ELF-1 (cell line): ENCODE results near the gene TMEM272.
A peak's percentile ranks its signal among the peaks of the same experiment; 100 is the strongest.

Experiments
- DNase-seq: peaks from one replicate; pipeline ENCODE4 v3.0.0-alpha.2; 2016; ENCODE audit warnings: low read depth, low spot score

TMEM272 gene

GRCh38 chr13:51849145-51850101 is 4.4 kb upstream of the TMEM272 start:
- peak; percentile 91 for DNase-seq

GRCh38 chr13:51848674-51849073 is 3.7 kb upstream of the TMEM272 start:
- no peak for DNase-seq

- no peak for DNase-seq
Observed at GRCh38 chr13:51846756-51847155, 1.8 kb upstream of the TMEM272 start.

GRCh38 chr13:51845574-51846318 is 769 bp upstream of the TMEM272 start:
- no peak for DNase-seq

- no peak for DNase-seq
Observed at GRCh38 chr13:51843529-51843928, 1.4 kb downstream of the TMEM272 start.

- DNase-seq: no peak
Observed at GRCh38 chr13:51841732-51842131, 3.2 kb downstream of the TMEM272 start.

GRCh38 chr13:51840917-51841316 is 4.1 kb downstream of the TMEM272 start:
- no peak for DNase-seq

GRCh38 chr13:51839711-51840540 is 5.1 kb downstream of the TMEM272 start:
- no peak for DNase-seq

- no peak for DNase-seq
Observed at GRCh38 chr13:51838240-51838846, 6.6 kb downstream of the TMEM272 start.

GRCh38 chr13:51837016-51837415 is 8.0 kb downstream of the TMEM272 start:
- DNase-seq: no peak

GRCh38 chr13:51834581-51835171 is 10.3 kb downstream of the TMEM272 start:
- no peak for DNase-seq

GRCh38 chr13:51833980-51834379 is 11.0 kb downstream of the TMEM272 start:
- DNase-seq: no peak

GRCh38 chr13:51832471-51833152 is 12.4 kb downstream of the TMEM272 start:
- DNase-seq: peak; percentile 36

- DNase-seq: no peak
Observed at GRCh38 chr13:51831519-51831918, 13.5 kb downstream of the TMEM272 start.

- no peak for DNase-seq
Observed at GRCh38 chr13:51829568-51829899, 15.4 kb downstream of the TMEM272 start.

- no peak for DNase-seq
Observed at GRCh38 chr13:51828730-51829567, 16.0 kb downstream of the TMEM272 start.

- no peak for DNase-seq
Observed at GRCh38 chr13:51827254-51827653, 17.7 kb downstream of the TMEM272 start.

GRCh38 chr13:51826606-51827005 is 18.4 kb downstream of the TMEM272 start:
- no peak for DNase-seq

GRCh38 chr13:51825681-51826254 is 19.2 kb downstream of the TMEM272 start:
- no peak for DNase-seq
